Right lobe of liver (tissue), 4 donors: ENCODE measurements around the gene PTPRT.

Source experiments
- POLR2A ChIP-seq: fragments of 450-650 bp; IDR thresholded peaks from one replicate; pipeline ENCODE4 v1.6.1; 2017; ENCODE audit warnings: antibody characterized with exemption, mild to moderate bottlenecking
- TF ChIP-seq, protein P1 (sequence below), 4 donors: fragments of 200-600 bp in 3 of 4; fragments of 450-650 bp in 1 of 4; IDR thresholded peaks; one replicate each; pipeline versions ENCODE4 v1.5.1 to v1.8.0; 2016 to 2022; ENCODE audit warnings: antibody characterized with exemption in 4 of 4, mild to moderate bottlenecking in 2 of 4
- donor health status: DM: no; HTN: no; CAD: no.
- donor health status: DM: no; HTN: no; CAD: no.
- donor health status: DM: no; HTN: yes; CAD: no.

DNA sequence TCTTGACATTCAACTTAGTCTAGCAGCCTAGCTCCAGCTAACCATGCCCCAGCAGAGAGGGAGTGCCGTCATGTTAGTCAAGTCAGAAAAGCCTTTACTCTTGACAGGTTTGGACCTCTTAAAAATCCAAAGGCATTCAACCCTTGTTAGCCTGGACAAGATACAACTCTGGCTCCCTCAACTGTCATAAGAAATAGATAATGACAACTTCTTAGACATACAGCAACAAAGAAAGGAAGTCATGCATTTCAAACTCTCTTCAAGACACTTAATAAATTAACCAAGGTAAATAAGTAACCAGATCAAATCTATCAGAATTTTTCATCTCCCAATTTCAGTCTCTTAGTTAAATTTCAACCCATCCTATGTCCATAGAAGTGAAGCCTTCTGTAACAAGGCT lies 22.7 kb downstream of the PTPRT start:
- TF ChIP-seq, protein P1, sequence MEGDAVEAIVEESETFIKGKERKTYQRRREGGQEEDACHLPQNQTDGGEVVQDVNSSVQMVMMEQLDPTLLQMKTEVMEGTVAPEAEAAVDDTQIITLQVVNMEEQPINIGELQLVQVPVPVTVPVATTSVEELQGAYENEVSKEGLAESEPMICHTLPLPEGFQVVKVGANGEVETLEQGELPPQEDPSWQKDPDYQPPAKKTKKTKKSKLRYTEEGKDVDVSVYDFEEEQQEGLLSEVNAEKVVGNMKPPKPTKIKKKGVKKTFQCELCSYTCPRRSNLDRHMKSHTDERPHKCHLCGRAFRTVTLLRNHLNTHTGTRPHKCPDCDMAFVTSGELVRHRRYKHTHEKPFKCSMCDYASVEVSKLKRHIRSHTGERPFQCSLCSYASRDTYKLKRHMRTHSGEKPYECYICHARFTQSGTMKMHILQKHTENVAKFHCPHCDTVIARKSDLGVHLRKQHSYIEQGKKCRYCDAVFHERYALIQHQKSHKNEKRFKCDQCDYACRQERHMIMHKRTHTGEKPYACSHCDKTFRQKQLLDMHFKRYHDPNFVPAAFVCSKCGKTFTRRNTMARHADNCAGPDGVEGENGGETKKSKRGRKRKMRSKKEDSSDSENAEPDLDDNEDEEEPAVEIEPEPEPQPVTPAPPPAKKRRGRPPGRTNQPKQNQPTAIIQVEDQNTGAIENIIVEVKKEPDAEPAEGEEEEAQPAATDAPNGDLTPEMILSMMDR (IDR thresholded peaks at IDR 0.05) = no peak
- TF ChIP-seq POLR2A = no peak
